PC-3 (cell line): ENCODE data around the gene FZR1. TPM values are rescaled to one million over a fixed set of nuclear protein-coding genes. Genes with fewer than 3 reads are reported as not detected.

Source experiments
- ATAC-seq: fragments of 200-7000 bp; cut with Tn5 transposase; 2 replicates; pipeline ENCODE4 v1.9.1; 2020; ENCODE audit warnings: mild to moderate bottlenecking, moderate library complexity
- BruUV-seq: library from RNA; stranded (reverse); fragments of 400-500 nt; replicated peaks from 2 replicates; lab custom pipeline; 2021; lab: Mats Ljungman, UMichigan
- CTCF ChIA-PET: fragments of 300-600 bp; sonication (Branson Sonifier 250); formaldehyde crosslinking; loops from one replicate; lab custom pipeline; 2022; ENCODE audit warnings: antibody characterized with exemption; lab: Charles Lee
- POLR2A ChIA-PET: fragments of 300-600 bp; sonication (Branson Sonifier 250); formaldehyde crosslinking; loops from one replicate; lab custom pipeline; 2022; ENCODE audit warnings: antibody characterized with exemption; ENCODE audit not compliant: unreplicated experiment; lab: Charles Lee
- DNase-seq: peaks from one replicate; pipeline ENCODE4 v3.0.0-alpha.2; 2015
- H2AFZ ChIP-seq: fragments of 300-600 bp; sonication (generic); 2 replicates; pipeline ENCODE4 v1.6.0; 2016; ENCODE audit warnings: antibody characterized with exemption, low read length
- H3F3A ChIP-seq: fragments of 300-600 bp; sonication (generic); one replicate; pipeline ENCODE4 v1.6.0; 2017; ENCODE audit warnings: antibody characterized with exemption, low read length, control low read depth, mild to moderate bottlenecking; ENCODE audit not compliant: unreplicated experiment
- H3K27ac ChIP-seq: fragments of 300-600 bp; sonication (generic); 2 replicates; pipeline ENCODE4 v1.5.1; 2016; ENCODE audit warnings: mild to moderate bottlenecking, low read length
- H3K27me3 ChIP-seq: fragments of 300-600 bp; sonication (generic); 2 replicates; pipeline ENCODE4 v1.6.1; 2016; ENCODE audit warnings: low read length, mixed read lengths
- H3K36me3 ChIP-seq: fragments of 300-600 bp; sonication (generic); 2 replicates; pipeline ENCODE4 v1.6.1; 2016; ENCODE audit warnings: low read depth, mixed run types, low read length, mixed read lengths
- H3K4me1 ChIP-seq: fragments of 300-600 bp; sonication (generic); 2 replicates; pipeline ENCODE4 v1.5.1; 2016; ENCODE audit warnings: low read length; ENCODE audit not compliant: insufficient read depth
- H3K4me2 ChIP-seq: fragments of 300-600 bp; sonication (generic); 2 replicates; pipeline ENCODE4 v1.6.0; 2016; ENCODE audit warnings: low read length
- H3K4me3 ChIP-seq: fragments of 300-600 bp; sonication (generic); 2 replicates; pipeline ENCODE4 v1.5.1; 2016; ENCODE audit warnings: mild to moderate bottlenecking, low read length, mixed read lengths
- H3K79me2 ChIP-seq: fragments of 300-600 bp; sonication (generic); 2 replicates; pipeline ENCODE4 v1.6.1; 2017; ENCODE audit warnings: low read length, mixed read lengths
- H3K9ac ChIP-seq: fragments of 300-600 bp; sonication (generic); 2 replicates; pipeline ENCODE4 v1.6.0; 2016; ENCODE audit warnings: mild to moderate bottlenecking, low read length
- H3K9me2 ChIP-seq: fragments of 300-600 bp; sonication (generic); replicated peaks from 2 replicates; pipeline ENCODE4 v1.6.1; 2016; ENCODE audit warnings: mixed run types, low read length, mixed read lengths
- H3K9me3 ChIP-seq: fragments of 300-600 bp; sonication (generic); 2 replicates; pipeline ENCODE4 v1.6.1; 2016; ENCODE audit warnings: low read length, mixed read lengths
- H4K20me1 ChIP-seq: fragments of 300-600 bp; sonication (generic); 2 replicates; pipeline ENCODE4 v1.6.1; 2016; ENCODE audit warnings: low read length, mixed read lengths
- EZH2 ChIP-seq: fragments of 300-600 bp; sonication (generic); IDR thresholded peaks from one replicate; pipeline ENCODE4 v1.6.1; 2017; ENCODE audit warnings: antibody characterized with exemption, mild to moderate bottlenecking, low read length; ENCODE audit not compliant: unreplicated experiment
- EZH2phosphoT487 ChIP-seq: fragments of 300-600 bp; sonication (generic); IDR thresholded peaks from 2 replicates; pipeline ENCODE4 v1.6.1; 2018; ENCODE audit warnings: mild to moderate bottlenecking, antibody characterized with exemption, low read length, borderline replicate concordance
- intact Hi-C: fragments of 100-400 bp; cut with micrococcal nuclease; formaldehyde crosslinking; loops from 2 replicates; pipeline ENCODE4 v1.9.0; 2023
- total RNA-seq: library from RNA; depleted of rRNA; stranded (reverse); fragments of >200 nt; gene quantifications from 2 replicates; pipeline ENCODE4 v1.2.3, GENCODE V29; 2014
- TF ChIP-seq, protein P1 (sequence below): fragments of 300-600 bp; sonication (generic); conservative IDR thresholded peaks from 2 replicates; pipeline ENCODE4 v1.5.1; 2017; ENCODE audit warnings: antibody characterized with exemption, low read depth, mild to moderate bottlenecking, low read length

The FZR1 gene
- total RNA-seq, 1 experiment from 2014 or later = 53.6 TPM

- no peaks in the 10 kb centered on the region for H3K9me3 ChIP-seq
- no peak for DNase-seq
- H3K9ac ChIP-seq = no peak overlapping the region
- no peak overlapping the region for H3K4me3 ChIP-seq
- H2AFZ ChIP-seq = no peak overlapping the region
- H3K4me1 ChIP-seq = no peaks in the 10 kb centered on the region
- no peaks in the 10 kb centered on the region for H3K27me3 ChIP-seq
- no peaks in the 10 kb centered on the region for H4K20me1 ChIP-seq
- no peak for ATAC-seq
- H3K79me2 ChIP-seq = no peaks in the 10 kb centered on the region
- no peaks in the 10 kb centered on the region for H3F3A ChIP-seq
- intact Hi-C loops = no loop called here
- ChIA-PET POLR2A (no interaction called here), CTCF (no interaction called here)
- H3K9me2 ChIP-seq = no peaks in the 10 kb centered on the region
- no peak overlapping the region for H3K4me2 ChIP-seq
- H3K27ac ChIP-seq = no peak overlapping the region
- BruUV-seq = no TSS peak
- TF ChIP-seq, protein P1, sequence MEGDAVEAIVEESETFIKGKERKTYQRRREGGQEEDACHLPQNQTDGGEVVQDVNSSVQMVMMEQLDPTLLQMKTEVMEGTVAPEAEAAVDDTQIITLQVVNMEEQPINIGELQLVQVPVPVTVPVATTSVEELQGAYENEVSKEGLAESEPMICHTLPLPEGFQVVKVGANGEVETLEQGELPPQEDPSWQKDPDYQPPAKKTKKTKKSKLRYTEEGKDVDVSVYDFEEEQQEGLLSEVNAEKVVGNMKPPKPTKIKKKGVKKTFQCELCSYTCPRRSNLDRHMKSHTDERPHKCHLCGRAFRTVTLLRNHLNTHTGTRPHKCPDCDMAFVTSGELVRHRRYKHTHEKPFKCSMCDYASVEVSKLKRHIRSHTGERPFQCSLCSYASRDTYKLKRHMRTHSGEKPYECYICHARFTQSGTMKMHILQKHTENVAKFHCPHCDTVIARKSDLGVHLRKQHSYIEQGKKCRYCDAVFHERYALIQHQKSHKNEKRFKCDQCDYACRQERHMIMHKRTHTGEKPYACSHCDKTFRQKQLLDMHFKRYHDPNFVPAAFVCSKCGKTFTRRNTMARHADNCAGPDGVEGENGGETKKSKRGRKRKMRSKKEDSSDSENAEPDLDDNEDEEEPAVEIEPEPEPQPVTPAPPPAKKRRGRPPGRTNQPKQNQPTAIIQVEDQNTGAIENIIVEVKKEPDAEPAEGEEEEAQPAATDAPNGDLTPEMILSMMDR = no peak
- TF ChIP-seq EZH2 (no peak), EZH2phosphoT487 (no peak)
- no peaks in the 10 kb centered on the region; the same call in 1 of the 2 replicates for H3K36me3 ChIP-seq
Measured at GRCh38 chr19:3459089-3459881, 46.8 kb upstream of the FZR1 start.

DNA sequence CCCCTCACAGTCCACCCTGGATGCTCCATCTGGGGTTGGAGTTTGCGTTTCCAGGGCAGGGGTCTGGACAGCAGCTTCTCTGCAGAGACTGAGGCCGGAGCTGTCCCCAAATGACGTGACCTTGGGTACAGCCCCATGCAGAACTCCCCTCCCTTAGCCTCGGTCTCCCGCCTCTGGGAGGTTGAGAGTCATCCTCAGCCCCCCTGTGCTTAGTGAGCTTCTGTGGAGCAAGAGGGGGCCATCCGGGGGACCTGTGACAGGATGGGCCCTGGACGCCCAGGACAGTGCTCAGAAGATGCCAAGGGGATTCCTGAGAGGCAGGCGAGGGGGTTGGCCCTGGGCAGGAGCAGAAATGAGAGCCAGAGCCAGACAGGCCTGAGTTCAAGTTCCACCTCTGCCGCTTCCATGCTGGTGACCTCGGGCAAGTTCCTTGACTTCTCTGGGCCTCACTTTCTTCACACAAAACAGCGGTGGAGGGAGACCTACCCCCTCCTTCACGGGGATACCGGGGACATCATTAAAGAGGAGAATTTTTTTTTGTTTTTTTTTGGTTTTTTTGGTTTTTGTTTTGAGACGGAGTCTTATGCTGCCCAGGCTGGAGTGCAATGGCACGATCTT, 46.0 kb upstream of the FZR1 start:
- H3F3A ChIP-seq = no peaks in the 10 kb centered on the region
- H3K36me3 ChIP-seq = no peaks in the 10 kb centered on the region; the same call in 1 of the 2 replicates
- ChIA-PET CTCF (no interaction called here), POLR2A (no interaction called here)
- no peak overlapping the region for H2AFZ ChIP-seq
- TF ChIP-seq, protein P1 = no peak
- TF ChIP-seq EZH2 (no peak), EZH2phosphoT487 (no peak)
- H3K9me3 ChIP-seq = no peaks in the 10 kb centered on the region
- no peak overlapping the region for H3K4me3 ChIP-seq
- no peaks in the 10 kb centered on the region for H3K79me2 ChIP-seq
- no peaks in the 10 kb centered on the region for H3K9me2 ChIP-seq
- H4K20me1 ChIP-seq = no peaks in the 10 kb centered on the region
- intact Hi-C loops = no loop called here
- H3K27me3 ChIP-seq = no peaks in the 10 kb centered on the region
- DNase-seq (no peak), ATAC-seq (no peak)
- H3K4me1 ChIP-seq = no peaks in the 10 kb centered on the region
- no peak overlapping the region for H3K4me2 ChIP-seq
- no peak overlapping the region for H3K9ac ChIP-seq
- no TSS peak for BruUV-seq
- H3K27ac ChIP-seq = no peak overlapping the region
